ENCODE data around the gene MYL3.
"Not testable (repeated sequence)": the region's sequence is repeated elsewhere in the genome, so short reads cannot be mapped to it uniquely, and the experiment has no call there.

MYL3 gene

GRCh38 chr3:46863261-46863782, at the start of gene MYL3:
Gene MYL3, minus strand, starts transcription at chr3:46863444. Its CDS starts 54 bp downstream, at chr3:46863390.
- no peak for DNase-seq

- no peak for DNase-seq
Observed at GRCh38 chr3:46912986-46913385, 49.7 kb upstream of the MYL3 start.

DNA sequence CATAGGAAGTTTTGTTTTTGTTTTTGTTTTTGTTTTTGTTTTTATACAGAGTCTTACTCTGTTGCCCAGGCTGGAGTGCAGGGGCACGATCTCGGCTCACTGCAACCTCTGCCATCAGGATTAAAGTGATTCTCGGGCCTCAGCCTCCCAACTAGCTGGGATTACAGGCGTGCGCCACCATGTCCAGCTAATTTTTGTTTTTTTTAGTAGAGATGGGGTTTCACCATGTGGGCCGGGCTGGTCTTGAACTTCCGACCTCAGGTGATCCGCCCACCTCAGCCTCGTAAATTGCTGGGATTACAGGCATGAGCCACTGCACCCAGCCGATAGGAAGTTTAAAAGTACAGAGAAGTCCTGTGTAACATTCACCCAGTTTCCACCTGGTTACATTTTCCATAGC, 47.7 kb upstream of the MYL3 start:
- DNase-seq = not testable (repeated sequence)

DNA sequence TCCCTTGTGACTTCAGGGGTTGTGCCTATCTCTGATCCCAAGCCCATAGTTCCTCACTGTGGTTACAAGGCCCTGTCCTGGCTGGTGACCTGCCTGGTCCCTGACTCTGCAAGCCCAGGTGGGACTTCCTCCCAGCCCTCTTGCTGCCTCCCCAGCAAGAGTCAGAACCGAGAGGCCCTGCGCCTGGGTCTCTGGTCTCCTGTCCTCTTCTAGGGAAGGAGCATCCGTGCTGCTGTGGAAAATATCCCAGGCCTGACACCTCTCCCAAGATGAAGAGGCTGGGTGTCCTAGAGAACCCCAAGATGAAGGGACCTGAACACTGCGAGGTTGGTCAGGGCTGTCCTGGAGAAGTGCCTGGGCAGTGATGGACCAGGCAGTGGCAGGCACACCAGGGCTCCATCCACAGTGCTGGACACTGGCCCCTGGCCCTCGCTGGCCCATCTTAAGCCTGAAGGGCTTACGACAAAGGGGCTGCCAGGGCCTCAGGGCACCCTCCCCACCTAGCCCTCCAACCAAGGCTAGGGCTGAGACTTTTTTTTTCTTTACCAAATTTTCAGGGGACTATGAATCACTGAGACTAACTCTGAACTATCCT, 47.0 kb upstream of the MYL3 start:
- DNase-seq = no peak

- peak; percentile 46 for DNase-seq
Observed at GRCh38 chr3:46909535-46910161, 46.4 kb upstream of the MYL3 start.

GRCh38 chr3:46908986-46909534, 45.8 kb upstream of the MYL3 start:
- DNase-seq = no peak

DNA sequence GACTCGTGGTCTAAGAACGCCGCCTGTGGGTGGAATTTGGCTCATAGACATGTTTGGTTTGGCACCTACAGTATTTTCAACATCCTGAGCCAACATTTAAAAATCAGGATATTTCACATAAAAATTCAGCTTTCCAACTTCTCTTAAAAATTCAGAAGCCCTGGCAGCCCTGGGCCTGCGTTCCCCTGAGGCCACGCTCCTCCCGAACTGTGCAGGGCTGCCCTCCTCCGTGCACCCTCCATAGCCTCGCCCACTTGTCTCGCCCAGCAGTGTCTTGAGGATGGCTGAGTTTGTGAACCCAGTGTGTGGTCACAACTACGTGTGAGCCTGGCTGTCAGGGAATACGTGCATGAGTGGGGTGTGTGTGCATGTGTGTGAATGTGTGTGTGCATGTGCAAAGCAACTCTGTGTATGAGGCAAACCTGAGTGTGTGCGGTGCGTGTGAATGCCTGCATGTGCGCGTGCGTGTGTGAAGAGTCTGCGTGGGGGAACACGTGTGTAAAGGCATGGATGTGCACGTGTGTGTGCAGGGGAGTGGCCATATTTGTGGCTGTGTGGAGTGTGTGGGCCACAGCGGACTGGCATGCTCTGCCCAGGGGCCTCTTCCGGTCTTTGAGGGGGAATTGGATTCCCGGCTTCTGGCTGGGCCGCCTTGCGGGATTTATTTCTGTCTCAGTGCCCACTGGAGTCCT, 45.2 kb upstream of the MYL3 start:
- no peak for DNase-seq

GRCh38 chr3:46907960-46908293, 44.7 kb upstream of the MYL3 start:
- DNase-seq = no peak

- no peak for DNase-seq
Observed at GRCh38 chr3:46907271-46907670, 44.0 kb upstream of the MYL3 start.

DNA sequence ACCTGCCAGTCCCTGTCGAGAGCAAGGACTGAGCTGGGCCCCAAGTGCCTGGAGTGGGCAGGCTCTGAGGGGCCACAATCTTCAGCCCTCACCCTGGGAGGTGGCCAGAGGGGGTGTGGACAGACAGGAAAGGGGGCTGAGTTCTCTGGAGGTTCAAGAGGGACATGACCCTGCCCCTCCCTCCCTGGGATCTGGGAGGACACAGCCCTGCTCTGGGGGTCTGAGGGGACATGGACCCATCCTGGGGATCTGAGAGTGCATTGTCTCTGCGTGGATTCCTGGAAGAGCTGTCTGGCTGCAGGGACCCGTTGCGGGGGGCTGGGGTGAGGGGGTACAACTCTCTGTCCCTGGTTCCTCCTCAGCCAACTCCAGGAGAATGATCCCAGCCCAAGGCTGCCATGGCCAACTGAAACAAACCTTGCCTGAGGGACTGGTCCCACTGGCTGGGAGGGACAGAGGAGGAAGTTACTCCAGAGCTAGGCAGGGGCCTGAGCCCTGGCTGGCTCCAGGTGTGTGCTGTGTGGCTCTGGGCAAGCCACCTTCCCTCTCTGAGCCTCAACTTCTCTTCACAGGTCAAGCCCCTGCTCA, 43.3 kb upstream of the MYL3 start:
- DNase-seq = no peak

- DNase-seq = no peak
Observed at GRCh38 chr3:46905661-46906451, 42.6 kb upstream of the MYL3 start.

GRCh38 chr3:46905213-46905560, 41.9 kb upstream of the MYL3 start:
- DNase-seq = no peak

DNA sequence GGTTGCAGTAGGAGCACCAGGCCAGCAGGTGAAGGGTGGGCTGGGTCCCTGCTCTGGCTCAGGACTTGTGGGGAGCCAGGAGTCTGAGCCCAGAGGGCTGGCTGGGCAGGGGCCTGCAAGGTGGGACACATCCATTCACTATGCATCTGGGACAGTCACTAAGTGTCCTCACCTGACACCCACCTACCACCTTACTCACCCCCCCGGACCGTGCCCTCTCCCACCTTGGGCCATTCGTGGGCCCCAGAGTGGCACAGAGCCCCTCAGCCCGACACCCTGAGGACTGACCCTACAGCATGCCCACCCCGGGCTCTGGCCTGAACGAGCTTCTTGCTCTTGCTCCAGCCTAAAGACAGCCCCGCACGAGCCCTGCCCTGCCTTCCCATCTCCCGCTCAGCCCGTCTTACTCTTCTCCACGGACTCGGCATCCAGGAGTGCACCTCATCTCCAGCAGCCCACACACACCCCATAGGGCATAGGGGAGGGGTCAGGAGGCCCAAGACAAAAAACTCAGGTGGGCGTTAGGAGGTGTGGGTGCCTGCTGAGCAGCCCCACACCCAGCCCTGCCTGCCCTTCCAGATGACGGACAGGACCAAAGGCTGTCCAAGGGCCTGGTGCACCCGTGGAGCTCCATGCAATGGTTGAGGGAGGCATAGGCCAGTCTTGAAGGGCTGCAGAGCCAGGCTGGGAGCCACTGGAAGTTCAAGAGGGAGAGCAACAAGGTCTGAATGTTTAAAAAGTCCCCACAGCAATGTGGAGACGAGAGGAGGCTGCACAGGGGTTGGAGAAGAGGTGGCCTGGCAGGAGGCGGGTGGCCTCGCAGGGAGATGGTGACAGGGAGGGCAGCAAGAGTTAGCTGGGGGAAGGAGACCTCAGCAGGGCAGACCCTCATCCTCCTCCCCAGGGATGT, 41.3 kb upstream of the MYL3 start:
- DNase-seq = no peak

- no peak for DNase-seq
Observed at GRCh38 chr3:46903341-46904302, 40.4 kb upstream of the MYL3 start.

- no peak for DNase-seq
Observed at GRCh38 chr3:46902188-46902631, 39.0 kb upstream of the MYL3 start.

DNA sequence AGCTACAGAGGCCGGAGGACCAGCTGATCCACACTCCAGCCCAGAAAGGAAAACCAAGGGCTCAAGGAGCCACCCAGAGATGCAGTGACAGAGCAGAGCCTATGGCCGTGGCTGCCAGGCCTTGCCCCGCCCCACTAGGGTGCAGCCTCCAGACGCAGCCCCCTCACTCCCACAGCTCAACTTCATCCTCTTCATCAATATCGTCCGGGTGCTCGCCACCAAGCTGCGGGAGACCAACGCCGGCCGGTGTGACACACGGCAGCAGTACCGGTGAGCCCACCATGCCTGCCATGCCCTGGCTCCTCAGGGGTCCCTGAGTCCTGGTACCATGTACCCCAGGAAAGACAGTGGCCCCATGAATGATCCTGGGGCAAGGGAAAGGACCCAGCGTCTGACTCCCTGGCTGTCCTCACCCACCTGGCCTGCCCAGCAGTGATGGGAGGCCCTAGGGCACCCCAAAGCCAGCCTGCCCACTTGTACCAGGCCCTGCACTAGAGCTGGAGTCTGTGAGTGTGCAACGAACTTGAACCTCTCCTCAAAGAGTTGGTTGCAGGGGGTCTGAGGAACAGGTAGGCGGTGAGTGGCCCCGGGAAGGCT, 38.4 kb upstream of the MYL3 start:
- DNase-seq = no peak

DNA sequence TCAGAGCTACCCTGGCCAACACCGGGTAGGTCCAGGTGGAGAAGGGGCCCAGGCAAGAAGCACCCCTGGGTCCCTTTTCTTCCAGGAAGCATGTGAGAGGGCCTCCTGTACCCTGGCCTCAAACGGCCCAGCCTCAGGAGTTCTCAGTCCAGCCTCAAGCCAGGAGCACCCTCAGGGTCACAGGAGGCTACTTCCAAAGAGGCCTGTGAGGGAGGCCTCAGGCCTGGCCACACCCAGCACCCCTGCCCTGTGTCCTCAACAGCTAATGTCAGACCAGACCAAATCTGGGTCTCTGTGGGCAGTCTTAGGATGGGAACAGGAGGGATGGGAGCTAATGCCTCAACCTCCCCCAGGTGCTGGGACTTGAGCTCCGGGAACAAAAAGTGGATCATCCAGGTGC, 37.8 kb upstream of the MYL3 start:
- DNase-seq = no peak

DNA sequence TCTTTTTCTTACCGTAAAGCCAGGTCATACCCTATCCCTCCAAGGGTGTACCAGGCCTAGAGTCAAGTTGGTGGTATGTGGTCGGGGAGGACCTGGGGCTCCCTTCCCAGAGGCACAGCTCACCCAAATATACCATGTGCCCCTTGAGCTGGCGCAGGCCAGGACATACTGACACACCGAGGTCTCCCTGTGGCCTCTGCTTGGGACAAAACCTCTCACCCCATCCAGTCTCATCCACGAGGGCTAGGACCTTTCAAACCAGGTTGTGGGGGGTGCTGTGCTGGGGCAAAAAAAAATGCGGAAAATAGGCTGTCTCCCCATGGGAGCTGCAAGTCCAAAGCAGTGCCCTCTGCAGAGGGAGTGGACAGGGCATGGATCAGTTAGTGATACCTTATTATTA, 37.1 kb upstream of the MYL3 start:
- no peak for DNase-seq

DNA sequence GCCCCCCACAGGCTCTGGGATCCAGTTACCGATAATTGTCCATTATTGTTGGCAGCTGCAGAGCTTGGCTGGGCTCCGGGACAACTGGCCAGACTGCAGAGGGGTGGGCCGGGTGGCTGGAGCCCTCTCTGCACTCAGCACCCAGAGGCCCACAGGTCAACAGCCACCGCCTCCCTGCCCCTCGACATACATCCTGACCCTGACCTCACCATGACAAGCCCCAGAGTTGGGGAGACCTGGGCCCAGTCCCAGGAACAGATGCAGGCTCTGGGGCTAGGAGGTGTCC, 36.7 kb upstream of the MYL3 start:
- DNase-seq = no peak

All from kidney glomerular epithelial cell (primary cell).